Caco-2 (cell line): ENCODE measurements around the gene PROP1. TPM values are rescaled to one million over a fixed set of nuclear protein-coding genes. Genes with fewer than 3 reads are reported as not detected.

Experiments used
- BruUV-seq: library from RNA; stranded (reverse); fragments of 400-500 nt; replicated peaks from 2 replicates; lab custom pipeline; 2021; lab: Mats Ljungman, UMichigan
- CTCF ChIA-PET: fragments of 300-600 bp; sonication (Branson Sonifier 250); formaldehyde crosslinking; loops from one replicate; lab custom pipeline; 2022; ENCODE audit warnings: antibody characterized with exemption; lab: Charles Lee
- POLR2A ChIA-PET: fragments of 300-600 bp; sonication (Branson Sonifier 250); formaldehyde crosslinking; loops from one replicate; lab custom pipeline; 2022; ENCODE audit warnings: antibody characterized with exemption; lab: Charles Lee
- DNase-seq, 2 experiments: peaks; one replicate each; pipeline versions ENCODE4 v3.0.0 to v3.0.0-alpha.2; 2020 to 2022
- H3K27me3 ChIP-seq: replicated peaks from 2 replicates; pipeline ENCODE4 v1.6.0; 2011; ENCODE audit warnings: low read length; ENCODE audit not compliant: control insufficient read depth, insufficient read depth
- H3K36me3 ChIP-seq: 2 replicates; pipeline ENCODE4 v1.5.1; 2011; ENCODE audit warnings: low read length; ENCODE audit not compliant: control insufficient read depth, insufficient read depth
- H3K4me1 ChIP-seq: fragments of 250-450 bp; sonication (Bioruptor Pico); 2 replicates; pipeline ENCODE4 v1.5.1; 2020; ENCODE audit warnings: mild to moderate bottlenecking
- H3K4me3 ChIP-seq: 2 replicates; pipeline ENCODE4 v1.5.1; 2011; ENCODE audit warnings: low read depth, mild to moderate bottlenecking, control low read depth, low read length
- H3K9me3 ChIP-seq: fragments of 250-450 bp; sonication (Bioruptor Pico); 2 replicates; pipeline ENCODE4 v1.5.1; 2020; ENCODE audit warnings: mild to moderate bottlenecking, moderate library complexity
- H3K27ac Mint-ChIP-seq: one replicate; pipeline ENCODE4 v1.8.0; 2022; ENCODE audit warnings: mixed read lengths; ENCODE audit not compliant: unreplicated experiment
- H3K27me3 Mint-ChIP-seq: one replicate; pipeline ENCODE4 v1.8.0; 2022; ENCODE audit warnings: mixed read lengths; ENCODE audit not compliant: insufficient read depth, unreplicated experiment
- H3K36me3 Mint-ChIP-seq: one replicate; pipeline ENCODE4 v1.8.0; 2022; ENCODE audit warnings: mild to moderate bottlenecking, mixed read lengths; ENCODE audit not compliant: insufficient read depth, unreplicated experiment
- H3K4me1 Mint-ChIP-seq: one replicate; pipeline ENCODE4 v1.8.0; 2022; ENCODE audit warnings: low read depth, mixed read lengths; ENCODE audit not compliant: unreplicated experiment
- H3K4me3 Mint-ChIP-seq: one replicate; pipeline ENCODE4 v1.8.0; 2022; ENCODE audit warnings: mild to moderate bottlenecking, moderate library complexity, mixed read lengths; ENCODE audit not compliant: unreplicated experiment
- H3K9me3 Mint-ChIP-seq: one replicate; pipeline ENCODE4 v1.8.0; 2022; ENCODE audit warnings: mixed read lengths; ENCODE audit not compliant: unreplicated experiment
- CTCF ChIP-seq, 2 experiments: fragments of 200-600 bp in 1 of 2; IDR thresholded peaks; 1 replicate in 1 of 2; 2 replicates in 1 of 2; pipeline versions ENCODE4 v1.5.1 to v1.8.0; 2011 to 2022; ENCODE audit warnings: antibody characterized with exemption in 1 of 2, control low read depth in 1 of 2, inconsistent platforms in 1 of 2, low read depth in 1 of 2, low read length in 1 of 2, mild to moderate bottlenecking in 1 of 2, moderate library complexity in 1 of 2; ENCODE audit not compliant: insufficient read depth in 1 of 2, severe bottlenecking in 1 of 2, unreplicated experiment in 1 of 2
- intact Hi-C: fragments of 100-400 bp; cut with micrococcal nuclease; formaldehyde crosslinking; loops from one replicate; pipeline ENCODE4 v1.10.0; 2022; ENCODE audit not compliant: unreplicated experiment
- total RNA-seq: library from RNA; stranded (reverse); gene quantifications from 2 replicates; pipeline ENCODE4 v1.2.3, GENCODE V29; 2022

Gene PROP1
- total RNA-seq, 1 experiment from 2014 or later: not detected

GRCh38 chr5:177992466-177992865, 3.6 kb downstream of the PROP1 start:
- CTCF ChIA-PET: no interaction called here
- POLR2A ChIA-PET: no interaction called here
- intact Hi-C loops: no loop called here

GRCh38 chr5:177988989-177989625, 6.9 kb downstream of the PROP1 start:
- BruUV-seq: no TSS peak
- ChIA-PET POLR2A (no interaction called here), CTCF (no interaction called here)
- Mint-ChIP-seq H3K4me1 (no peaks in the 10 kb centered on the region), H3K9me3 (no peaks in the 10 kb centered on the region), H3K36me3 (no peaks in the 10 kb centered on the region), H3K27ac (no peak overlapping the region), H3K4me3 (no peak overlapping the region), H3K27me3 (peaks cover 14% of the 10 kb centered on the region)
- DNase-seq: no peak
- Histone ChIP-seq H3K9me3 (no peaks in the 10 kb centered on the region), H3K27me3 (no peaks in the 10 kb centered on the region), H3K4me1 (no peaks in the 10 kb centered on the region), H3K36me3 (no peaks in the 10 kb centered on the region), H3K4me3 (no peak overlapping the region)
- intact Hi-C loops: no loop called here
- no peak for TF ChIP-seq CTCF (IDR thresholded peaks at IDR 0.05; ENCODE audit: insufficient read depth in 1 of 2, low read depth in 1 of 2, low read length in 1 of 2, severe bottlenecking in 1 of 2, unreplicated experiment in 1 of 2)

More at GRCh38 chr5:177992466-177992865, 3.6 kb downstream of the PROP1 start:
- Histone ChIP-seq H3K27me3 (no peaks in the 10 kb centered on the region; the same call in 1 of the 2 replicates), H3K4me1 (no peaks in the 10 kb centered on the region), H3K36me3 (no peaks in the 10 kb centered on the region), H3K9me3 (no peaks in the 10 kb centered on the region), H3K4me3 (no peak overlapping the region)
- H3K9me3 Mint-ChIP-seq: no peaks in the 10 kb centered on the region
- DNase-seq: no peak
- H3K36me3 Mint-ChIP-seq: no peaks in the 10 kb centered on the region
- no peak overlapping the region for H3K27ac Mint-ChIP-seq
- BruUV-seq: no TSS peak
- peaks cover 34% of the 10 kb centered on the region for H3K27me3 Mint-ChIP-seq
- H3K4me3 Mint-ChIP-seq: no peak overlapping the region
- no peak for TF ChIP-seq CTCF (IDR thresholded peaks at IDR 0.05; ENCODE audit: insufficient read depth in 1 of 2, low read depth in 1 of 2, low read length in 1 of 2, severe bottlenecking in 1 of 2, unreplicated experiment in 1 of 2)
- no peaks in the 10 kb centered on the region for H3K4me1 Mint-ChIP-seq

- no TSS peak for BruUV-seq
- no peaks in the 10 kb centered on the region; the same call in 1 of the 2 replicates for H3K27me3 ChIP-seq
- Mint-ChIP-seq H3K27ac (no peak overlapping the region), H3K4me1 (no peaks in the 10 kb centered on the region), H3K4me3 (no peak overlapping the region), H3K9me3 (no peaks in the 10 kb centered on the region), H3K27me3 (peaks cover 11% of the 10 kb centered on the region), H3K36me3 (no peaks in the 10 kb centered on the region)
- POLR2A ChIA-PET: no interaction called here
- H3K4me1 ChIP-seq: no peaks in the 10 kb centered on the region
- CTCF ChIA-PET: no interaction called here
- no peaks in the 10 kb centered on the region for H3K9me3 ChIP-seq
- no peak for DNase-seq
- H3K36me3 ChIP-seq: no peaks in the 10 kb centered on the region
- no peak for TF ChIP-seq CTCF (IDR thresholded peaks at IDR 0.05; ENCODE audit: insufficient read depth in 1 of 2, low read depth in 1 of 2, low read length in 1 of 2, severe bottlenecking in 1 of 2, unreplicated experiment in 1 of 2)
- intact Hi-C loops: no loop called here
- H3K4me3 ChIP-seq: no peak overlapping the region
Measured at GRCh38 chr5:177987326-177987725, 8.7 kb downstream of the PROP1 start.
